ENCODE data around the gene TMC7. TPM values are rescaled to one million over a fixed set of nuclear protein-coding genes. Genes with fewer than 3 reads are reported as not detected.

Gene TMC7
- total and polyA plus RNA-seq, 2 of the 13 experiments (the other 11 are each of a cell fraction or from before 2014, with no cell fraction given) = 1.2 to 5.1 TPM

DNA sequence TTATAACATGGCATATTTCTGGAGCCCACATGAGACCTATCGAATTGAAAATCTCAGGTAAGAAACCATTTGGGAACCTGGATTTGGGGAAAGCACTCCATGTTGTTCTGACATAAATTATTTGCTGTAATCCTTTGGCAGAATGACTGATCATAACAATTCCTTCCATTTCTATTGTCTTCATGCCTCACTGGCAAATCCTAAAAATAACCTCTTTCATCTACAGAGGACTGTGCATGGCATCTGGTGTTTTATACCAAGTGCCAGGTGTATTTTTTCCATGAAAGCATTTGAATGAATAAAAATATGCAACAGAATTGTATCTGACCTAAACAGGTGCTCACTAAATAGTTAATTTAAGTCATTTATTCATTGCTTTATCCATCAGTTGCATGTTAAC lies 50.0 kb downstream of the TMC7 start:
- in situ Hi-C loops (cut with HindIII; ENCODE audit: extremely low pct_ligation_motif_present, low pct_unique_long_range_greater_than_20kb) (no loop called here), intact Hi-C loops (cut with micrococcal nuclease; ENCODE audit: unreplicated experiment) (no loop called here)
- no TSS peak for BruUV-seq (replicated peaks)
- Histone ChIP-seq H3K4me3 (replicated peaks in 1 of 3; ENCODE audit: insufficient read depth in 1 of 3, low read depth in 2 of 3, low read length in 3 of 3) (no peak overlapping the region), H3K36me3 (replicated peaks in 1 of 2; ENCODE audit: control insufficient read depth in 1 of 2, insufficient read depth in 2 of 2, low read length in 2 of 2) (peaks cover 4 to 6% of the 10 kb centered on the region in 2 experiments; a peak in 2 of 5 replicates), H3K9me3 (ENCODE audit: low read length) (no peaks in the 10 kb centered on the region), H2AFZ (ENCODE audit: low read length) (no peak overlapping the region), H3K4me2 (ENCODE audit: low read depth, low read length) (no peak overlapping the region), H3K27ac (ENCODE audit: extremely low read length, insufficient read depth, low read length) (no peak overlapping the region), H3K9ac (ENCODE audit: insufficient read depth, low read depth, low read length) (no peak overlapping the region), H3K27me3 (ENCODE audit: control insufficient read depth in 1 of 2, insufficient read depth in 2 of 2, low read length in 2 of 2) (no peaks in the 10 kb centered on the region), H3K79me2 (ENCODE audit: insufficient read depth, low read length) (no peaks in the 10 kb centered on the region), H4K20me1 (ENCODE audit: insufficient read depth, low read length) (no peaks in the 10 kb centered on the region), H3K4me1 (ENCODE audit: insufficient read depth, low read length) (no peaks in the 10 kb centered on the region)
- ChIA-PET CTCF (ENCODE audit: low intra/inter-chr PET ratio, low total read pairs) (no interaction called here), POLR2A (no interaction called here)
- FAIRE-seq = no peak
- ATAC-seq = no peak
- DNase-seq (ENCODE audit: low spot score) = no peak
- 94% methylated on average over 1 of the region's 1 CpG for WGBS (ENCODE audit: low lambda C conversion rate)
- TF ChIP-seq ZFAT (CRISPR knock-in tag; conservative IDR thresholded peaks at IDR 0.05) = no peak
- no peak for TF ChIP-seq KDM2A (CRISPR knock-in tag; IDR thresholded peaks at IDR 0.05; ENCODE audit: borderline replicate concordance, low read depth)
- no peak for TF ChIP-seq ZFP62 (CRISPR knock-in tag; IDR thresholded peaks at IDR 0.05)
- TF ChIP-seq CEBPB (IDR thresholded peaks at IDR 0.05; ENCODE audit: borderline replicate concordance, low read depth, low read length) = no peak
- no peak for TF ChIP-seq KLF16 (CRISPR knock-in tag; IDR thresholded peaks at IDR 0.05)
- TF ChIP-seq SP4 (CRISPR knock-in tag; IDR thresholded peaks at IDR 0.05) = no peak
- no peak for TF ChIP-seq DR1 (CRISPR knock-in tag; IDR thresholded peaks at IDR 0.05)
- TF ChIP-seq HMG20A (CRISPR knock-in tag; IDR thresholded peaks at IDR 0.05; ENCODE audit: borderline replicate concordance) = no peak
- TF ChIP-seq YEATS2 (CRISPR knock-in tag; IDR thresholded peaks at IDR 0.05; ENCODE audit: borderline replicate concordance) = no peak
- TF ChIP-seq ZNF746 (CRISPR knock-in tag; IDR thresholded peaks at IDR 0.05) = no peak
- TF ChIP-seq RXRA (CRISPR knock-in tag; IDR thresholded peaks at IDR 0.05) = no peak
- no peak for TF ChIP-seq IRF2 (CRISPR knock-in tag; IDR thresholded peaks at IDR 0.05)
- no peak for TF ChIP-seq DNMT3B (CRISPR knock-in tag; conservative IDR thresholded peaks at IDR 0.05)
- TF ChIP-seq, protein P1, sequence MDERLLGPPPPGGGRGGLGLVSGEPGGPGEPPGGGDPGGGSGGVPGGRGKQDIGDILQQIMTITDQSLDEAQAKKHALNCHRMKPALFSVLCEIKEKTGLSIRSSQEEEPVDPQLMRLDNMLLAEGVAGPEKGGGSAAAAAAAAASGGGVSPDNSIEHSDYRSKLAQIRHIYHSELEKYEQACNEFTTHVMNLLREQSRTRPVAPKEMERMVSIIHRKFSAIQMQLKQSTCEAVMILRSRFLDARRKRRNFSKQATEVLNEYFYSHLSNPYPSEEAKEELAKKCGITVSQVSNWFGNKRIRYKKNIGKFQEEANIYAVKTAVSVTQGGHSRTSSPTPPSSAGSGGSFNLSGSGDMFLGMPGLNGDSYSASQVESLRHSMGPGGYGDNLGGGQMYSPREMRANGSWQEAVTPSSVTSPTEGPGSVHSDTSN (CRISPR knock-in tag; IDR thresholded peaks at IDR 0.05) = no peak
- TF ChIP-seq TGIF2 (CRISPR knock-in tag; IDR thresholded peaks at IDR 0.05) = no peak
- TF ChIP-seq, protein P2, sequence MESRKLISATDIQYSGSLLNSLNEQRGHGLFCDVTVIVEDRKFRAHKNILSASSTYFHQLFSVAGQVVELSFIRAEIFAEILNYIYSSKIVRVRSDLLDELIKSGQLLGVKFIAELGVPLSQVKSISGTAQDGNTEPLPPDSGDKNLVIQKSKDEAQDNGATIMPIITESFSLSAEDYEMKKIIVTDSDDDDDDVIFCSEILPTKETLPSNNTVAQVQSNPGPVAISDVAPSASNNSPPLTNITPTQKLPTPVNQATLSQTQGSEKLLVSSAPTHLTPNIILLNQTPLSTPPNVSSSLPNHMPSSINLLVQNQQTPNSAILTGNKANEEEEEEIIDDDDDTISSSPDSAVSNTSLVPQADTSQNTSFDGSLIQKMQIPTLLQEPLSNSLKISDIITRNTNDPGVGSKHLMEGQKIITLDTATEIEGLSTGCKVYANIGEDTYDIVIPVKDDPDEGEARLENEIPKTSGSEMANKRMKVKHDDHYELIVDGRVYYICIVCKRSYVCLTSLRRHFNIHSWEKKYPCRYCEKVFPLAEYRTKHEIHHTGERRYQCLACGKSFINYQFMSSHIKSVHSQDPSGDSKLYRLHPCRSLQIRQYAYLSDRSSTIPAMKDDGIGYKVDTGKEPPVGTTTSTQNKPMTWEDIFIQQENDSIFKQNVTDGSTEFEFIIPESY (CRISPR knock-in tag; IDR thresholded peaks at IDR 0.05) = no peak
- no peak for TF ChIP-seq ZNF350 (CRISPR knock-in tag; IDR thresholded peaks at IDR 0.05; ENCODE audit: borderline replicate concordance, low read depth)
- no peak for TF ChIP-seq SNAPC5 (CRISPR knock-in tag; IDR thresholded peaks at IDR 0.05; ENCODE audit: borderline replicate concordance)
- TF ChIP-seq GFI1 (CRISPR knock-in tag; IDR thresholded peaks at IDR 0.05; ENCODE audit: borderline replicate concordance) = no peak
- no peak for TF ChIP-seq FOXC1 (CRISPR knock-in tag; IDR thresholded peaks at IDR 0.05; ENCODE audit: borderline replicate concordance)
